GM19467 (cell line): ENCODE measurements around the gene INHBC.
"Not testable (repeated sequence)": the region's sequence is repeated elsewhere in the genome, so short reads cannot be mapped to it uniquely, and the experiment has no call there.

ENCODE experiments used
- ATAC-seq: cut with Tn5 transposase; IDR thresholded peaks from one replicate; pipeline ENCODE4 v1.9.1; 2021; ENCODE audit warnings: mild to moderate bottlenecking, moderate library complexity; ENCODE audit not compliant: unreplicated experiment

Gene INHBC, protein sequence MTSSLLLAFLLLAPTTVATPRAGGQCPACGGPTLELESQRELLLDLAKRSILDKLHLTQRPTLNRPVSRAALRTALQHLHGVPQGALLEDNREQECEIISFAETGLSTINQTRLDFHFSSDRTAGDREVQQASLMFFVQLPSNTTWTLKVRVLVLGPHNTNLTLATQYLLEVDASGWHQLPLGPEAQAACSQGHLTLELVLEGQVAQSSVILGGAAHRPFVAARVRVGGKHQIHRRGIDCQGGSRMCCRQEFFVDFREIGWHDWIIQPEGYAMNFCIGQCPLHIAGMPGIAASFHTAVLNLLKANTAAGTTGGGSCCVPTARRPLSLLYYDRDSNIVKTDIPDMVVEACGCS

DNA sequence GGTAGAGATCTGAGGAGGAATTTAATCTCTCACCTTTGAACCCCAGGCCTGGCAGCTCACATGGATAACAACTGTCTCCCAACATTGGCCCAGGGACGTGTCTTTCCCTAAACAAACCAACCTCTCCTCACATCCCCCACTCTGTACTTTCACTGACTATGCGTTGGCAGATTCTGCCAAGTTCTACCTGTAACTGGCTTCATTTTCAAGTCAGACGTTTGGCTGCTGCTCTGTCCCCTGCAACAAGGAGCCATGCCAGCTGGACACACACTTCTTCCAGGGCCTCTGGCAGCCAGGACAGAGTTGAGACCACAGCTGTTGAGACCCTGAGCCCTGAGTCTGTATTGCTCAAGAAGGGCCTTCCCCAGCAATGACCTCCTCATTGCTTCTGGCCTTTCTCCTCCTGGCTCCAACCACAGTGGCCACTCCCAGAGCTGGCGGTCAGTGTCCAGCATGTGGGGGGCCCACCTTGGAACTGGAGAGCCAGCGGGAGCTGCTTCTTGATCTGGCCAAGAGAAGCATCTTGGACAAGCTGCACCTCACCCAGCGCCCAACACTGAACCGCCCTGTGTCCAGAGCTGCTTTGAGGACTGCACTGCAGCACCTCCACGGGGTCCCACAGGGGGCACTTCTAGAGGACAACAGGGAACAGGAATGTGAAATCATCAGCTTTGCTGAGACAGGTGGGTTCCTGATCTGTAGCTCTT lies at the start of gene INHBC:
Gene INHBC, plus strand, starts transcription at position 268 of the 707 bp plus-strand sequence. Its CDS starts 103 bp downstream, at position 371.
- ATAC-seq: no peak

DNA sequence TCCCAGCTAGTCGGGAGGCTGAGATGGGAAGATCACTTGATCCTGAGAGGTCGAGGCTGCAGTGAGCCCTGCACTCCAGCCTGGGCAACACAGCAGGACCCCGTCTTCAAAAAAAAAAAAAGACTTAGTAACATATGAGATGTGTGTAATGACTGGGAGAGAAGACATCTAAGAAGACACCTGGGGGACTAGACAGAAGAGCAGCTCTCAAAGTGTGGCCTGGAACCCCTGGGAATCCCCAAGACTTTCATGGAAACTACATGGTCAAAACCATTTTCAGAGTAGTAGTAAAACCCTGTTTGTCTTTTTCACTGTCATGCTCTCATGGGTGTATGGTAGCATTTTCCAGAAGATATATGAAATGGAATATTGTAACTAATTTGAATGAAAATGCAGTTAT lies 49.0 kb upstream of the INHBC start:
- no peak for ATAC-seq

DNA sequence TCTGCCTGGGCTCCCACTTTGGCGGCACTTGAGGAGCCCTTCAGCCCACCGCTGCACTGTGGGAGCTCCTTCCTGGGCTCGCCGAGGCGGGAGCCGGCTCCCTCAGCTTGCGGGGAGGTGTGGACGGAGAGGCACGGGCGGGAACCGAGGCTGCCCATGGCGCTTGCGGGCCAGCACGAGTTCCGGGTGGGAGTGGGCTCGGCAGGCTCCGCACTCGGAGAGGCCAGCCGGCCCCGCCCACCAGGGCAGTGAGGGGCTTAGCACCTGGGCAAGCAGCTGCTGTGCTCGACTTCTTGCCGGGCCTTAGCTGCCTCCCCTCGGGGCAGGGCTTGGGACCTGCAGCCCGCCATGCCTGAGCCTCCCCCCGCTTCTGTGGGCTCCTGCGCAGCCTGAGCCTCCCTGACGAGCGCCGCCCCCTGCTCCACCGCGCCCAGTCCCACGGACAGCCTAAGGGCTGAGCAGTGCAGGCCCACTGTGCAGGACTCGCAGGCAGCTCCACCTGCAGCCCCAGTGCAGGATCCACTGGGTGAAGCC lies 48.3 kb upstream of the INHBC start:
- no peak for ATAC-seq

DNA sequence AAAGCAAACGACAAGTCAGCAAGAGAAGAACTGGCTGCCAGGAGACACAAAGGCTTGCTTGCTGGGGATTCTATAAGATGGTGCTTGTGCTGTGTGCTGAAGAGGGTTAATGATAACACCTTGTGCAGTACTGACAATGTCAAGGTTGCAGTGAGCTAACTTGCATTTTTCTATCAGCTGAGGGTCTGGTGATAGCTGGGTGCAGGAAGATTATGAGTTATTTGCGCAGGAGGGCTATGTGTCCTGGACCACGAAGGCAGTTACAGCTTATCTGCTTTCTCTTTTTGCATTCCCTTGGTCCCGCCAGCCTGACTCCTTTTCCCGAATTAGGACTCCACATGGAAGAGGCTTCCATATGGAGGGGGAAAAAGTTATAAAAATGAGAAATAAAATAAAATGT lies 46.2 kb upstream of the INHBC start:
- ATAC-seq: no peak

DNA sequence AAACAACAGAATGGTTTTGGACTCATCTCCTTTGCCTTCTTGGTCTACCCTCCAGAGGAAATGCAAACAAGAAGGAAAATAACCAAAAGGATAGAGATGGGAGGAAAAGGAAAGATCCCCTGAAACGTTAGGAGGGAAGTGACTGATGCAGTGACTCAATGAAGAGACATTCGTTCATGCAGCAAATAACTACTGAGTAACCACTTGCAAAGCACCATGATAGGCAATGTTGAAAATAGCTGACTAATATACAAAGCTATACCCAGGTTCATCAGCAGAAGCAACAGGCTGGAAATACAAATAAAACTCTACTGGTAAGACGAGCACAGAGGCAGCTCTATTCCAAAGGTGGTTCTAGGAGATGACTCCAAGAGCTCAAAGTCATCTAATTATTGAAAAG lies 45.6 kb upstream of the INHBC start:
- no peak for ATAC-seq

DNA sequence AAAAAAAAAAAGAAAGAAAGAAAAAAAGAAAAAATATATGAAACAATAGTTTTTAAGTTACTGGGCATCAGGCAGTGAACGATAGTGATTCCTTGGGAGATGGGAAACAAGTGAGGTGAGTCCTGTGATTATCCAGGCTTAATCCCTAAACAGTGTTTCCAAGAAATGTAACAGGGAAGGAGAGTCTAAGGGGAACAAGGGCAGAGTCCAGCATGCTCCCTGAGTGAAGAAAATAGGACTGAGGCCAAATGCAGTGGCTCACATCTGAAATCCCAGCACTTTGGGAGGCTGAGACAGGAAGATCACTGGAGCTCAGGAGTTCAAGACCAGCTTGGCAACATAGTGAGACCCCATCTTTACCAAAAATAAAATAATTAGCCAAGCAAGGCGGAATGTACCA lies 44.4 kb upstream of the INHBC start:
- no peak for ATAC-seq

DNA sequence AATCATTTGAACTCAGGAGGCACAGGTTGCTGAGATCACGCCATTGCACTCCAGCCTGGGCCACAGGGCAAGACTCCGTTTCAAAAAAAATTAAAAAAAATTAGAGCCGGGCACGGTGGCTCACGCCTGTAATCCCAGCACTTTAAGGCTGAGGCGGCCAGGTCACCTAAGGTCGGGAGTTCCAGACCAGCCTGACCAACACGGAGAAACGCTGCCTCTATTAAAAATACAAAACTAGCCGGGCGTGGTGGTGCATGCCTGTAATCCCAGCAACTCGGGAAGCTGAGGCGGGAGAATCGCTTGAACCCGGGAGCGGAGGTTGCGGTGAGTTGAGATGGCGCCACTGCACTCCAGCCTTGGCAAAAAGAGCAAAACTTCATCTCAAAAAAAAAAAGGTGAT lies 39.5 kb upstream of the INHBC start:
- ATAC-seq: no peak

DNA sequence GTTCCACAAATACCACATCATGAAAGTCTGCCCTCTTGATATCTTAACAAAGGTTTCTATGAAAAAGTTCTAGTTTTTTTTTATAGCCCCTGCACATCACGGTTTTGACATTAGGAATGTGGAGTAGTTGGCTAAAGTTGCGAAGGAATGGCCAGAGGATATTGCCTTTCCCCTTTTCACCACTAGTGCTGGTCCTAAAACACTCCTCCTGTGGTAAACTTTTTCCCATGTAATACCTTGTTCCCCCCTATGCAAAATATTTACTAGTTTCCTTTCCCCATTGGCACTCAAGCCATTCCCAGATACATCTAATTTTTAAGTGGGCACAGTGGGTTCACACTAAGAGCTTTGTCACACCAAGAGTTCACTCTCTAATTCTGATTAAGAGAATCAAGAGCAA lies 37.1 kb upstream of the INHBC start:
- no peak for ATAC-seq

DNA sequence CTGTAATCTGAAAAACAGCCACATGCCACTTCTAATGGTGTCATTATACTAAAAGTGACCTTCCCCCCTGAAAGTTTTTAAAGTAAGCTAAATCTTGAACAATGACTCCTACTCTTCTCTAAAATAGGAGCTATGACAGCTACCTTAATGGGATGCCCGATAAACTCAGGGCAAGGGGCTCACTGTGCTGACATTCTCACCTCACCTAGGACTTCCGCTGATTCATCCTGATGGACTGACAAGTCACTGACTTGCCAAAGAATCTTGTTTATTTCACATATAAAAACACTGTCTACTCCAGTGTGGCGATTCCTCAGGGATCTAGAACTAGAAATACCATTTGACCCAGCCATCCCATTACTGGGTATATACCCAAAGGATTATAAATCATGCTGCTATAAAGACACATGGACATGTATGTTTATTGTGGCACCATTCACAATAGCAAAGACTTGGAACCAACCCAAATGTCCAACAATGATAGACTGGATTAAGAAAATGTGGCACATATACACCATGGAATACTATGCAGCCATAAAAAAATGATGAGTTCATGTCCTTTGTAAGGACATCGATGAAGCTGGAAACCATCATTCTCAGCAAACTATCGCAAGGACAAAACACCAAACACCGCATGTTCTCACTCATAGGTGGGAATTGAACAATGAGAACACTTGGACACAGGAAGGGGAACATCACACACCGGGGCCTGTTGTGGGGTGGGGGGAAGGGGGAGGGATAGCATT lies 34.7 kb upstream of the INHBC start:
- ATAC-seq: not testable (repeated sequence)

DNA sequence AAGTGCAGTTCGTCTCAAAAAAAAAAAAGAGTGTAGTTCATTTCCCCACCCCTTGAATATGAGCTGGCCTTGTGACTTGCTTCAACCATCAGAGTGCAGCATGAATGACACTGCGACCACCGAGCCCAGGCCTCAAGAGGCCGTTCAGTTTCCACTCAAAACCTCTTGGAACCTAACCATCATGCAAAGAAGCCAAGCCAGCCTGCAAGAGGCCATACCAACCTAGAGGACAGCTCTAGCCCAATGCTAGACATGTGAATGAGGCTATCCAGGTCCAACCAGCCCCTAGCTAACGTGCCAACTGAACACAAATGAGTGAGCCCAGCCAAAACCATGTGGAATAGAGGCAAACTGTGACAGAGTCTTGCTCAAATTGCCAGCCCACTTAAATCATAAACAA lies 33.4 kb upstream of the INHBC start:
- no peak for ATAC-seq

DNA sequence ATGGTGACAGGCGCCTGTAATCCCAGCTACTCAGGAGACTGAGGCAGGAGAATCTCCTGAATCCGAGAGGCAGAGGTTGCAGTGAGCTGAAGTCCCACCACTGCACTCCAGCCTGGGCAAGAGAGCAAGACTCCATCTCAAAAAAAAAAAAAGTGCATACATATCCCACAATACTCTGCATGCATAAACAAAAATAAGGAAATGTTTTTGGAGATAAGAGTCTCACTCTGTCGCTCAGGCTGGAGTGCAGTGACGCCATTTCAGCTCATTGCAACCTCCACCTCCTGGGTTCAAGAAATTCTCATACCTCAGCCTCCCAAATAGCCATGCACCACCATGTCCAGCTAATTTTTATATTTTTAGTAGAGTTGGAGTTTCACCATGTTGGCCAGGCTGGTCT lies 32.4 kb upstream of the INHBC start:
- ATAC-seq: not testable (repeated sequence)

DNA sequence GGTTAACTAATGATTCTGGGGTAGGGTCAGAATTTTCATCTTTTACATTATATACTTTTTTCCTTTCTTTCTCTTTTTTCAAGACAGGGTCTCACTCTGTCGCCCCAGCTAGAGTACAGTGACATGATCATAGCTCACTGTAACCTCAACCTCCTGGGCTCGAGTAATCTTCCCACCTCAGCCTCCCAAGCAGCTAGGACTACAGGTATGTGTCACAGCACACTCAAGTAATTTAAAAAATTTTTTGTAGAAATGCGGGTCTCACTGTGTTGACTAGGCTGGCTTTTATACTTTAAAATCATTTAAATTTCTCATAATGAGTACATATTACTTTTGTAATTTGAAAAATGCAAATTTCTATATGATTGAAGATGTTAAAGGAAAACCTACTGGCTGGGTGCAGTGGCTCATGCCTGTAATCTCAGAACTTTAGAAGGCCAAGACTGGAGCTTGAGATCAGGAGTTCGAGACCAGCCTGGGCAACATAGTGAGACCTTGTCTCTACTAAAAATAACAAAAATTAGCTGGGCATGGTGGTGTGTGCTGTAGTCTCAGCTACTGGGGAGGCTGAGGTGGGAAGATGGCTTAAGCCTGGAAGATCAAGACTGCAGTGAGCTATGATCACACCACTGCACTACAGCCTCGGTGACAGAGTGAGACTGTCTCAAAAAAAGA lies 29.5 kb upstream of the INHBC start:
- no peak for ATAC-seq

DNA sequence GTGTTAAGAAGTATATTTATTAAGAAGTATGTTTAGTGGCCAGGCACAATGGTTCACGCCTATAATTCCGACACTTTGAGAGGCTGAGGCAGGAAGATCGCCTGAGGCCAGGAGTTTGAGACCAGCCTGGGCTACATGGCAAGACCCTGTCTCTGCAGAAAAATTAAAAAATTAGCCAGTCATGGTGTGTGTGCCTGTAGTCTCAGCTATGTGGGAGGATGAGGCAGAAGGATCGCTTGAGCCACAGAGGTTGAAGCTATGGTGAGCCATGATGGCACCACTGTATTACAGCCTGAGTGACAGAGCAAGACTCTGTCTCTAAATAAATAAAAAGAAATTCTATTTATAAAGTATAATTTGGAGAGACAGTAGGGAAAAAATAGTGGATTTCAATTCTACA lies 24.1 kb upstream of the INHBC start:
- ATAC-seq: no peak

DNA sequence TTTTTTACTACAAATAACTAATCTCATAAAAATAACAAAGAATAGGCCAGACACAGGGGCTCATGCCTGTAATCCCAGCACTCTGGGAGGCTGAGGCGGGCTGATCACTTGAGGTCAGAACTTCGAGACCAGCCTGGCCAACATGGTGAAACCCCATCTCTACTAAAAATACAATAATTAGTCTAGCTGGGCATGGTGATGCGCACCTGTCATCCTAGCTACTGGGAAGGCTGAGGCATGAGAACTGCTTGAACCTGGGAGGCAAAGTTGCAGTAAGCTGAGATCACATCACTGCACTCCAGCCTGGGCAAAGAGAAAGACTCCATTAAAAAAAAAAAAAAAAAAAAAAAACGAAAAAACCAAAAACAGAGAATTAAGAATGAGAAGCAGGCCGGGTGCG lies 20.4 kb upstream of the INHBC start:
- not testable (repeated sequence) for ATAC-seq

DNA sequence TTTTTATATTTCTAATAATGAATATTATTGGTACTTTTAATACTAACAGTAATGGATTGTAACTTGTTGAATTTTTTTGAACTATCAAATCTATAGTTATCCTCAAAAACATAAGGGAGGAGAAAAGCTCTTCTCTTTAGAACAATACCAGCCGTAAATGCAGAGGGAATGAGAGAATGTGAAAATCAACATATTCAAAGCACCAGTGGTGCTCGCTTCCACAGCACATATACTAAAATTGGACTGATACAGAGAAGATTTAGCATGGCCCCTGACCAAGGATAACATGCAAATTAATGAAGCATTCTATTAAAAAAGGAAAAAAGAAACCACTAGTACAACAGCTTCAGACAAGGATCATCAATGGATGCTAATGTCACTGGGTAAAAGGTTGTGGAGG lies 19.5 kb upstream of the INHBC start:
- ATAC-seq: no peak

DNA sequence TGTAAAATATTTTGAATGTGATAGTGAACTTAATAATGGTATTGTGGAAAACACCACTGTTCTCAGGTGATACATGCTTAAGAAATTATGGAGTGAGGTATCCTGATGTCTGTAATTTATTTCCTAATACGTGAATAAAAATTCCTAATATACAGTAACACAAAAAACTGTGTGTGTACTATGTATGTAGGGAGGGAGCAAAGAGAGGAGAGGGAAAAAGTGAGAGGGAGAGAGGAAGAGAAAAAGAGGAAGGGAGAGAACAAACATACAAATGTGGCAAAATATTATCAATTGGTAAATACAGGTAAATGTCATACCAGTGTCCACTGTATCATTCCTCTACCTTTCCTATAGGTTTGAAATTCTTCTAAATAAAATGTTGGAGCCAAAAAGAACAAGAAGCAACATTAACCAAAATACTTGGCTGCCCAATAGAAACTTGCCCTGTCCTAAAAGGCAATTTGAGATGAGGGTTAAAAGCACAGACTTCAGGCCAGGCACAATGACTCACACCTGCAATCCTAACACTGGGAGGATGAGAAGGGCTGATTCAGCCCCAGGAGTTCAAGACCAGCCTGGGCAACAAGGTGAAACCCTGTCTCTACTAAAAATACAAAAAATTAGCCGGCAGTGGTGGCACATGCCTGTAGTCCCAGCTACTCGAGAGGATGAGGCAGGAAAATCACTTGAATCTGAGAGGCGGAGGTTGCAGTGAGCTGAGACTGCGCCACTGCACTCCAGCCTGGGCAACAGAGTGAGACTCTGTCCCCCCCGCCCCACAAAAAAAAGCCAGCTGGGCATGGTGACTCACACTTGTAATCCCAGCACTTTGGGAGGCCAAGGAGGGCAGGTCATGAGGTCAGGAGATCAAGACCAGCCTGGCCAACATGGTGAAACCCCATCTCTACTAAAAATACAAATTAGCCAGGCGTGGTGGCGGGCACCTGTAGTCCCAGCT lies 18.3 kb upstream of the INHBC start:
- ATAC-seq: no peak

DNA sequence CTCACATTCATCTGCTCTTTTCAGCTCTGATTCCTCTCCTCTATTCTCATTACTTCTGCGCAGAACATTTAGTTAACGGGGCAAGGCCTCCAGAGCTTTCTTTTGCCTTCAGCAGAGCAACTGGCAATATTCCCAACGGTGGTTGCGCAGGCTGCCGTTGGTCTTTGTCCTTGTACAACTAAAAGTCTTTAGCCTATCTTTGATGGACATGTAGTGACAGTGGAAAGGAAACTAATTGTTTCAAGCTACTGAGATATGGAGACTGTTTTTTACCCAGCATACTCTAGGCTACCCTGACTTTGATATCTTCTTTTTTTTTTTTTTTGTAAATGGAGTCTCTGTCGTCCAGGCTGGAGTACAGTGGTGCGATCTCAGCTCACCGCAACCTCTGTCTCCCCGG lies 16.3 kb upstream of the INHBC start:
- no peak for ATAC-seq

DNA sequence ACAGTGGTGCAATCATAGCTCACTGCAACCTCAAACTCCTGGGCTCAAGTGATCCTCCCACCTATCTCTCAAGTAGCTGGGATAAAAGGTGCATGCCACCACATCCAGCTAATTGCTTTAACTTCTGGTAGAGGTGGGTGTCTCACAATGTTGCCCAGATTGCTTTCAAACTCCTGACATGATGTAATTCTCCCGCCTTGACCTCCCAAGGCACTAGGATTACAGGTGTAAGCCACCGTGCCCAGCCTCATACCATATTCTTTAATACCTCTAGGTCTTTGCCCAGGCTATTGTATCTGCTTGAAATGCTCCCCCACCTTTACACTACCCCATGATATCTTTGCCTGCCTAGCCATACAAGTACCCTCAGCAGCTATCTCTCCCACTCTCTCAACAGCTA lies 15.1 kb upstream of the INHBC start:
- ATAC-seq: no peak

DNA sequence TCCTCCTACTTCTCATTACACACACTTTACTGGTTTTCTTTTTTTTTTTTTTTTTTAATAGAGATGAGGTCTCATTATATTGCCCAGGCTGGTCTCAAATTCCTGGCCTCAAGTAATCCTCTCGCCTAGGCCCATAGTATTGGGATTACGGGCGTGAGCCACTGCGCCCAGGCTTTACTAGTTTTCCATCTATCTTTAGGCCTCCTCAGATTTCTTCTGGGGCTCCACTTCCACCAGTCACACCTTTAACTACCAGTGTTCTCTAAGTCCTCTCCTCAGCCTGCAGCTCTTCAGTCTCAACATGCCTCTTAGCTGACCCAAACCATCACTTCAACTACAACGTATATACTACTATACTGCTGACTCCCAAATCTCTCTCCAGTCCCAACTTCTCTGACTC lies 14.1 kb upstream of the INHBC start:
- ATAC-seq: no peak

DNA sequence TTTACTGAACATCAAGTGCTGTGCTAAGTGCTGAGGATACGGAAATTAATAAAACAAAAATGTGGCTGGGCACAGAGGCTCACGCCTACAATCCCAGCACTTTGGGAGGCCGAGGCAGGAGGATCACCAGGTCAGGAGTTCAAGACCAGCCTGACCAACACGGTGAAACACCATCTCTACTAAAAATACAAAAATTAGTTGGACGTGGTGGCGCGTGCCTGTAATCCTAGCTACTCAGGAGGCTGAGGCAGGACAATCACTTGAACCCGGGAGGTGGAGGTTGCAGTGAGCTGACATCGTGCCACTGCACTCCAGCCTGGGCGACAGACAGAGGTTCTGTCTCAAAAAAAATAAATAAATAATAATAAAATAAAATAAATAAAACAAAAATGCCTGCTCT lies 7.6 kb upstream of the INHBC start:
- ATAC-seq: not testable (repeated sequence)
